IMR-90 (cell line): ENCODE results near the gene APP. TPM values are rescaled to one million over a fixed set of nuclear protein-coding genes. Genes with fewer than 3 reads are reported as not detected.

Experiments used
- ATAC-seq: fragments of 200-7000 bp; cut with Tn5 transposase; 2 replicates; pipeline ENCODE4 v1.9.1; 2020; ENCODE audit warnings: low read depth, mild to moderate bottlenecking, moderate library complexity
- BruUV-seq: library from RNA; stranded (reverse); fragments of 400-500 nt; replicated peaks from 2 replicates; lab custom pipeline; 2021; lab: Mats Ljungman, UMichigan
- CTCF ChIA-PET: fragments of 300-600 bp; formaldehyde crosslinking; extraction: SDS; loops from one replicate; lab custom pipeline; 2021; ENCODE audit warnings: antibody characterized with exemption; lab: Yijun Ruan, JAX
- POLR2A ChIA-PET: fragments of 300-600 bp; sonication (Branson Sonifier 250); formaldehyde crosslinking; loops from one replicate; lab custom pipeline; 2022; ENCODE audit warnings: antibody characterized with exemption; ENCODE audit not compliant: unreplicated experiment; lab: Charles Lee
- DNase-seq: peaks from one replicate; pipeline ENCODE4 v3.0.0; 2013
- H2AFZ ChIP-seq: replicated peaks from 2 replicates; pipeline ENCODE3; 2013; ENCODE audit warnings: low read length, mild to moderate bottlenecking; ENCODE audit not compliant: poor library complexity
- H2AK5ac ChIP-seq: 2 replicates; pipeline ENCODE4 v1.6.1; 2013; ENCODE audit warnings: low read depth, low read length, inconsistent platforms
- H2AK9ac ChIP-seq: replicated peaks from 2 replicates; pipeline ENCODE3; 2013; ENCODE audit warnings: mild to moderate bottlenecking, low read depth, low read length, moderate library complexity; ENCODE audit not compliant: poor library complexity
- H2BK120ac ChIP-seq: 2 replicates; pipeline ENCODE4 v1.6.1; 2013; ENCODE audit warnings: low read depth, low read length, inconsistent platforms
- H2BK15ac ChIP-seq: 3 replicates; pipeline ENCODE4 v1.6.1; 2013; ENCODE audit warnings: low read depth, low read length, inconsistent platforms
- H2BK20ac ChIP-seq: 2 replicates; pipeline ENCODE4 v1.6.1; 2013; ENCODE audit warnings: low read depth, mild to moderate bottlenecking, inconsistent platforms, low read length, moderate library complexity
- H2BK5ac ChIP-seq: 2 replicates; pipeline ENCODE4 v1.6.1; 2013; ENCODE audit warnings: mild to moderate bottlenecking, low read depth, low read length, inconsistent platforms; ENCODE audit not compliant: poor library complexity, severe bottlenecking
- H3K14ac ChIP-seq: replicated peaks from 2 replicates; pipeline ENCODE4 v1.6.1; 2013; ENCODE audit warnings: low read depth, low read length, inconsistent platforms
- H3K18ac ChIP-seq: 2 replicates; pipeline ENCODE4 v1.6.1; 2013; ENCODE audit warnings: low read depth, low read length, control low read depth
- H3K23ac ChIP-seq: 2 replicates; pipeline ENCODE4 v1.6.1; 2013; ENCODE audit warnings: low read depth, low read length, inconsistent platforms
- H3K27ac ChIP-seq: 2 replicates; pipeline ENCODE4 v1.5.1; 2013; ENCODE audit warnings: mild to moderate bottlenecking, control low read depth, low read length; ENCODE audit not compliant: insufficient read depth
- H3K27me3 ChIP-seq: 2 replicates; pipeline ENCODE4 v1.6.1; 2013; ENCODE audit warnings: low read length; ENCODE audit not compliant: control insufficient read depth, insufficient read depth
- H3K36me3 ChIP-seq: 2 replicates; pipeline ENCODE4 v1.6.1; 2013; ENCODE audit warnings: low read length, mixed read lengths; ENCODE audit not compliant: control insufficient read depth, insufficient read depth
- H3K4ac ChIP-seq: 2 replicates; pipeline ENCODE4 v1.6.1; 2013; ENCODE audit warnings: low read depth, low read length, inconsistent platforms
- H3K4me1 ChIP-seq: 2 replicates; pipeline ENCODE4 v1.6.1; 2013; ENCODE audit warnings: low read length, mixed read lengths; ENCODE audit not compliant: control insufficient read depth, insufficient read depth
- H3K4me2 ChIP-seq: 2 replicates; pipeline ENCODE4 v1.6.1; 2013; ENCODE audit warnings: low read depth, mild to moderate bottlenecking, control low read depth, low read length, moderate library complexity
- H3K4me3 ChIP-seq: 2 replicates; pipeline ENCODE4 v1.5.1; 2013; ENCODE audit warnings: low read depth, mild to moderate bottlenecking, control low read depth, low read length, moderate library complexity; ENCODE audit not compliant: insufficient read depth
- H3K56ac ChIP-seq: 2 replicates; pipeline ENCODE4 v1.6.1; 2013; ENCODE audit warnings: low read length, inconsistent platforms; ENCODE audit not compliant: insufficient read depth; ENCODE audit errors: extremely low read depth
- H3K79me1 ChIP-seq, 2 experiments: 2 replicates each; pipeline ENCODE4 v1.6.1; 2013; ENCODE audit warnings: low read length in 2 of 2, inconsistent platforms in 1 of 2, low read depth in 1 of 2
- H3K9ac ChIP-seq: 2 replicates; pipeline ENCODE4 v1.6.1; 2013; ENCODE audit warnings: low read depth, low read length, control low read depth
- H3K9me1 ChIP-seq: 2 replicates; pipeline ENCODE4 v1.6.1; 2013; ENCODE audit warnings: low read length, inconsistent platforms; ENCODE audit not compliant: insufficient read depth
- H3K9me3 ChIP-seq: 2 replicates; pipeline ENCODE4 v1.6.1; 2013; ENCODE audit warnings: low read length; ENCODE audit not compliant: control insufficient read depth, insufficient read depth
- H4K20me1 ChIP-seq: 2 replicates; pipeline ENCODE4 v1.6.1; 2013; ENCODE audit warnings: low read length, inconsistent platforms; ENCODE audit not compliant: insufficient read depth
- H4K5ac ChIP-seq: 2 replicates; pipeline ENCODE4 v1.6.1; 2013; ENCODE audit warnings: mild to moderate bottlenecking, low read depth, low read length, control low read depth
- H4K8ac ChIP-seq, 2 experiments: 2 replicates each; pipeline ENCODE4 v1.6.1; 2013; ENCODE audit warnings: low read depth in 2 of 2, low read length in 2 of 2, control low read depth in 1 of 2, inconsistent platforms in 1 of 2
- H4K91ac ChIP-seq: 2 replicates; pipeline ENCODE4 v1.6.1; 2013; ENCODE audit warnings: low read depth, low read length, inconsistent platforms; ENCODE audit not compliant: insufficient read depth
- BHLHE40 ChIP-seq: fragments of 150-350 bp; IDR thresholded peaks from 2 replicates; pipeline ENCODE4 v1.6.1; 2016; ENCODE audit warnings: mild to moderate bottlenecking, low read depth, low read length
- CEBPB ChIP-seq: IDR thresholded peaks from 2 replicates; pipeline ENCODE4 v1.6.1; 2012; ENCODE audit warnings: low read depth, low read length, improper control_type of control experiment
- CHD1 ChIP-seq: IDR thresholded peaks from 2 replicates; pipeline ENCODE4 v1.6.1; 2012; ENCODE audit warnings: low read depth, low read length, improper control_type of control experiment
- CTCF ChIP-seq: conservative IDR thresholded peaks from 2 replicates; pipeline ENCODE4 v1.5.1; 2012; ENCODE audit warnings: mild to moderate bottlenecking, low read depth, low read length, improper control_type of control experiment
- ELK1 ChIP-seq: fragments of 150-350 bp; IDR thresholded peaks from 2 replicates; pipeline ENCODE4 v1.6.1; 2016; ENCODE audit warnings: low read depth, mild to moderate bottlenecking, low read length, moderate library complexity, borderline replicate concordance
- FOS ChIP-seq: fragments of 150-350 bp; IDR thresholded peaks from 2 replicates; pipeline ENCODE4 v1.6.1; 2016; ENCODE audit warnings: low read depth, low read length
- MAFK ChIP-seq: IDR thresholded peaks from 2 replicates; pipeline ENCODE4 v1.6.1; 2012; ENCODE audit warnings: low read depth, low read length, improper control_type of control experiment
- MAZ ChIP-seq: IDR thresholded peaks from 2 replicates; pipeline ENCODE4 v1.6.1; 2012; ENCODE audit warnings: low read depth, mild to moderate bottlenecking, low read length, improper control_type of control experiment, moderate library complexity, borderline replicate concordance
- MXI1 ChIP-seq: IDR thresholded peaks from 2 replicates; pipeline ENCODE4 v1.6.1; 2012; ENCODE audit warnings: low read depth, mild to moderate bottlenecking, low read length, moderate library complexity, borderline replicate concordance
- NFE2L2 ChIP-seq: fragments of 150-350 bp; IDR thresholded peaks from 2 replicates; pipeline ENCODE4 v1.6.1; 2016; ENCODE audit warnings: low read depth, mild to moderate bottlenecking, low read length
- POLR2A ChIP-seq: IDR thresholded peaks from 2 replicates; pipeline ENCODE4 v1.6.1; 2012; ENCODE audit warnings: mild to moderate bottlenecking, low read depth, low read length
- RAD21 ChIP-seq: IDR thresholded peaks from 2 replicates; pipeline ENCODE4 v1.6.1; 2012; ENCODE audit warnings: low read length, improper control_type of control experiment
- RCOR1 ChIP-seq: IDR thresholded peaks from 2 replicates; pipeline ENCODE4 v1.6.1; 2012; ENCODE audit warnings: mild to moderate bottlenecking, low read length, improper control_type of control experiment; ENCODE audit not compliant: insufficient replicate concordance
- SMC3 ChIP-seq: fragments of 150-350 bp; IDR thresholded peaks from 2 replicates; pipeline ENCODE4 v1.6.1; 2016; ENCODE audit warnings: low read depth, mild to moderate bottlenecking, antibody characterized with exemption, low read length, moderate library complexity
- USF2 ChIP-seq: fragments of 150-350 bp; IDR thresholded peaks from 2 replicates; pipeline ENCODE4 v1.6.1; 2017; ENCODE audit warnings: mild to moderate bottlenecking, antibody characterized with exemption, low read length, low read depth
- WGBS, 2 experiments: methylation state at CpG; one replicate each; pipeline versions ENCODE4 v1.1.5 to v1.1.7; 2013; ENCODE audit warnings: missing lambda C conversion rate in 2 of 2; ENCODE audit not compliant: insufficient read length in 1 of 2; ENCODE audit errors: extremely low coverage in 2 of 2; 5-methylcytosine and 5-hydroxymethylcytosine counted together
- dilution Hi-C: fragments of 300-500 bp; cut with HindIII; formaldehyde crosslinking; loops from one replicate; pipeline ENCODE4 v1.14.3; 2018; ENCODE audit warnings: low sequenced_read_pairs; ENCODE audit not compliant: unreplicated experiment
- in situ Hi-C: fragments of 300-500 bp; cut with MboI; formaldehyde crosslinking; loops from 3 replicates; pipeline ENCODE4 v1.14.3; 2019; ENCODE audit warnings: low sequenced_read_pairs, inconsistent platforms, mixed read lengths
- intact Hi-C: fragments of 100-400 bp; cut with micrococcal nuclease; formaldehyde crosslinking; loops from 2 replicates; pipeline ENCODE4 v1.10.0; 2022
- polyA plus RNA-seq, 3 experiments: library from polyadenylated mRNA; depleted of rRNA; stranded (reverse); fragments of >200 nt; gene quantifications; 2 replicates each; pipeline ENCODE4 v1.2.3, GENCODE V29; 2012; ENCODE audit warnings: low replicate concordance in 1 of 3
- total RNA-seq: library from RNA; depleted of rRNA; stranded (reverse); fragments of >200 nt; gene quantifications from 2 replicates; pipeline ENCODE4 v1.2.3, GENCODE V29; 2012

APP gene
- total and polyA plus RNA-seq, 2 of the 4 experiments (the other 2 are of a cell fraction) = 191 to 530 TPM

- H3K9me3 ChIP-seq = no peaks in the 10 kb centered on the region
- peaks cover 1% of the 10 kb centered on the region; the same call in 1 of the 2 replicates for H3K4me1 ChIP-seq
- TF ChIP-seq NFE2L2 (no peak), CTCF (no peak), ELK1 (no peak), RCOR1 (no peak), USF2 (no peak), MAZ (no peak), BHLHE40 (no peak), MAFK (no peak), MXI1 (no peak), RAD21 (no peak), CHD1 (no peak), POLR2A (no peak), CEBPB (no peak), FOS (no peak), SMC3 (no peak)
- H3K23ac ChIP-seq = no peak overlapping the region
- peaks cover 29 to 35% of the 10 kb centered on the region in 2 experiments for H3K79me1 ChIP-seq
- ChIA-PET CTCF (no interaction called here), POLR2A (no interaction called here)
- no peak overlapping the region for H4K8ac ChIP-seq
- in situ Hi-C loops (no loop called here), dilution Hi-C loops (no loop called here), intact Hi-C loops (no loop called here)
- no peak overlapping the region for H3K4me2 ChIP-seq
- H2AK9ac ChIP-seq = no peak overlapping the region
- no peak overlapping the region for H2AFZ ChIP-seq
- DNase-seq = no peak
- H2BK15ac ChIP-seq = no peak overlapping the region
- H4K91ac ChIP-seq = no peak overlapping the region
- H3K27me3 ChIP-seq = no peaks in the 10 kb centered on the region
- H4K5ac ChIP-seq = no peak overlapping the region
- H2BK120ac ChIP-seq = no peak overlapping the region
- no peak overlapping the region for H3K18ac ChIP-seq
- no peak overlapping the region for H3K27ac ChIP-seq
- H4K20me1 ChIP-seq = no peaks in the 10 kb centered on the region
- H3K56ac ChIP-seq = no peak overlapping the region
- H3K4me3 ChIP-seq = no peak overlapping the region
- H3K9me1 ChIP-seq = no peaks in the 10 kb centered on the region; the same call in 1 of the 2 replicates
- no peak overlapping the region for H3K14ac ChIP-seq
- no peak overlapping the region for H2BK5ac ChIP-seq
- WGBS, 2 experiments = 100% methylated on average over 1 of the region's 6 CpGs; no CpG with 5 or more reads in 1 of the 2 experiments
- BruUV-seq = no TSS peak
- H2BK20ac ChIP-seq = no peak overlapping the region
- no peak overlapping the region for H3K9ac ChIP-seq
- ATAC-seq = no peak
- H3K36me3 ChIP-seq = peaks cover 15% of the 10 kb centered on the region
- H3K4ac ChIP-seq = no peak overlapping the region
- H2AK5ac ChIP-seq = no peak overlapping the region
These were observed 119.7 kb downstream of the APP start for GRCh38 chr21:26050857-26051256.
